H9 (cell line): ENCODE results near the gene NAGK. TPM values are rescaled to one million over a fixed set of nuclear protein-coding genes. Genes with fewer than 3 reads are reported as not detected.

Source experiments
- DNase-seq: peaks from one replicate; pipeline ENCODE4 v3.0.0-alpha.2; 2017
- H2AFZ ChIP-seq: one replicate; pipeline ENCODE4 v1.6.1; 2013; ENCODE audit warnings: mild to moderate bottlenecking, low read length, control low read depth, moderate library complexity
- H2AK5ac ChIP-seq: 2 replicates; pipeline ENCODE4 v1.6.1; 2013; ENCODE audit warnings: low read length, control low read depth, mixed read lengths; ENCODE audit not compliant: insufficient read length
- H2BK120ac ChIP-seq: one replicate; pipeline ENCODE4 v1.6.1; 2013; ENCODE audit warnings: low read depth, mild to moderate bottlenecking, low read length, control low read depth, inconsistent platforms; ENCODE audit not compliant: poor library complexity, severe bottlenecking
- H2BK12ac ChIP-seq: 2 replicates; pipeline ENCODE4 v1.6.1; 2013; ENCODE audit warnings: low read length, control low read depth, mixed read lengths, low read depth; ENCODE audit not compliant: insufficient read length
- H2BK15ac ChIP-seq: 2 replicates; pipeline ENCODE4 v1.6.1; 2013; ENCODE audit warnings: low read depth, low read length, control low read depth
- H2BK20ac ChIP-seq: one replicate; pipeline ENCODE4 v1.6.1; 2013; ENCODE audit warnings: low read depth, mild to moderate bottlenecking, low read length, control low read depth, inconsistent platforms; ENCODE audit not compliant: poor library complexity, severe bottlenecking
- H2BK5ac ChIP-seq: 2 replicates; pipeline ENCODE4 v1.6.1; 2013; ENCODE audit warnings: low read length, control low read depth, mixed read lengths; ENCODE audit not compliant: insufficient read length
- H3K14ac ChIP-seq: 2 replicates; pipeline ENCODE4 v1.6.1; 2013; ENCODE audit warnings: low read length, control low read depth; ENCODE audit not compliant: insufficient read depth
- H3K18ac ChIP-seq: 2 replicates; pipeline ENCODE4 v1.6.1; 2013; ENCODE audit warnings: low read depth, mild to moderate bottlenecking, mixed read lengths, low read length, control low read depth; ENCODE audit not compliant: insufficient read length
- H3K23ac ChIP-seq: 2 replicates; pipeline ENCODE4 v1.6.1; 2013; ENCODE audit warnings: low read length, control low read depth, mixed read lengths, low read depth; ENCODE audit not compliant: insufficient read length
- H3K23me2 ChIP-seq: 2 replicates; pipeline ENCODE4 v1.6.1; 2013; ENCODE audit warnings: low read depth, mild to moderate bottlenecking, mixed read lengths, low read length, control low read depth; ENCODE audit not compliant: insufficient read length, poor library complexity, severe bottlenecking
- H3K27ac ChIP-seq: 2 replicates; pipeline ENCODE4 v1.5.1; 2013; ENCODE audit warnings: low read length, control low read depth, mixed read lengths, low read depth; ENCODE audit not compliant: insufficient read length
- H3K27me3 ChIP-seq: 2 replicates; pipeline ENCODE4 v1.6.1; 2013; ENCODE audit warnings: low read length, control low read depth, inconsistent platforms; ENCODE audit not compliant: insufficient read depth
- H3K4ac ChIP-seq: 2 replicates; pipeline ENCODE4 v1.6.1; 2013; ENCODE audit warnings: low read depth, mild to moderate bottlenecking, control low read depth, inconsistent platforms, low read length, moderate library complexity
- H3K4me1 ChIP-seq: 2 replicates; pipeline ENCODE4 v1.6.1; 2013; ENCODE audit warnings: low read length, control low read depth, inconsistent platforms; ENCODE audit not compliant: insufficient read depth
- H3K4me2 ChIP-seq: 2 replicates; pipeline ENCODE4 v1.6.1; 2013; ENCODE audit warnings: low read length, control low read depth, mixed read lengths; ENCODE audit not compliant: insufficient read length, insufficient read depth
- H3K56ac ChIP-seq: 2 replicates; pipeline ENCODE4 v1.6.1; 2013; ENCODE audit warnings: low read depth, mild to moderate bottlenecking, mixed read lengths, low read length, control low read depth; ENCODE audit not compliant: insufficient read length
- H3K79me1 ChIP-seq: 2 replicates; pipeline ENCODE4 v1.6.1; 2013; ENCODE audit warnings: low read depth, mild to moderate bottlenecking, moderate library complexity, low read length, control low read depth, inconsistent platforms; ENCODE audit not compliant: insufficient read depth, poor library complexity, severe bottlenecking
- H3K79me2 ChIP-seq: 2 replicates; pipeline ENCODE4 v1.6.1; 2013; ENCODE audit warnings: low read length, control low read depth, inconsistent platforms; ENCODE audit not compliant: insufficient read depth
- H3K9ac ChIP-seq: 2 replicates; pipeline ENCODE4 v1.6.1; 2013; ENCODE audit warnings: low read length, control low read depth, mixed read lengths; ENCODE audit not compliant: insufficient read length; ENCODE audit errors: extremely low read depth
- H3K9me3 ChIP-seq: one replicate; pipeline ENCODE4 v1.6.1; 2013; ENCODE audit warnings: low read depth, low read length, inconsistent platforms; ENCODE audit not compliant: control insufficient read depth
- H3T11ph ChIP-seq: one replicate; pipeline ENCODE4 v1.6.1; 2013; ENCODE audit warnings: mild to moderate bottlenecking, low read length, control low read depth, inconsistent platforms
- H4K20me1 ChIP-seq: one replicate; pipeline ENCODE4 v1.6.1; 2013; ENCODE audit not compliant: control insufficient read depth, insufficient read length, insufficient read depth
- H4K5ac ChIP-seq: 2 replicates; pipeline ENCODE4 v1.6.1; 2013; ENCODE audit warnings: low read depth, mild to moderate bottlenecking, mixed read lengths, low read length, control low read depth; ENCODE audit not compliant: insufficient read length
- H4K8ac ChIP-seq: replicated peaks from 2 replicates; pipeline ENCODE4 v1.6.1; 2013; ENCODE audit warnings: low read length, control low read depth, mixed read lengths, low read depth; ENCODE audit not compliant: insufficient read length
- H4K91ac ChIP-seq: 2 replicates; pipeline ENCODE4 v1.6.1; 2013; ENCODE audit warnings: low read depth, mild to moderate bottlenecking, moderate library complexity, mixed read lengths, low read length, control low read depth; ENCODE audit not compliant: insufficient read length
- H3K27ac Mint-ChIP-seq, 3 experiments: 2 replicates in 2 of 3; 3 replicates in 1 of 3; pipeline ENCODE4 v1.8.0; 2020 to 2021; ENCODE audit warnings: mixed read lengths in 3 of 3, mild to moderate bottlenecking in 1 of 3, moderate library complexity in 1 of 3
- H3K27me3 Mint-ChIP-seq: 2 replicates; pipeline ENCODE4 v1.8.0; 2021; ENCODE audit warnings: low read depth, mild to moderate bottlenecking, moderate library complexity, mixed read lengths
- H3K36me3 Mint-ChIP-seq, 3 experiments: 2 replicates in 2 of 3; 3 replicates in 1 of 3; pipeline ENCODE4 v1.8.0; 2020 to 2021; ENCODE audit warnings: low read depth in 3 of 3, mixed read lengths in 3 of 3; ENCODE audit not compliant: insufficient read depth in 1 of 3
- H3K4me1 Mint-ChIP-seq, 2 experiments: 2 replicates each; pipeline ENCODE4 v1.8.0; 2020; ENCODE audit warnings: mixed read lengths in 2 of 2
- H3K4me3 Mint-ChIP-seq, 2 experiments: 2 replicates in 1 of 2; 3 replicates in 1 of 2; pipeline ENCODE4 v1.8.0; 2020 to 2021; ENCODE audit warnings: mild to moderate bottlenecking in 2 of 2, mixed read lengths in 2 of 2, moderate library complexity in 1 of 2
- H3K9me3 Mint-ChIP-seq, 2 experiments: 2 replicates in 1 of 2; 3 replicates in 1 of 2; pipeline ENCODE4 v1.8.0; 2020; ENCODE audit warnings: mild to moderate bottlenecking in 2 of 2, mixed read lengths in 2 of 2, moderate library complexity in 1 of 2
- CTCF ChIP-seq: fragments of 200-600 bp; sonication (generic); conservative IDR thresholded peaks from 3 replicates; pipeline ENCODE4 v1.8.0; 2021; ENCODE audit warnings: antibody characterized with exemption, mild to moderate bottlenecking
- WGBS: extraction: QIAGEN DNeasy Blood & Tissue Kit; methylation state at CpG from one replicate; pipeline ENCODE4 v1.1.7; 2013; ENCODE audit warnings: missing lambda C conversion rate, low lambda C conversion rate, mixed read lengths; ENCODE audit not compliant: insufficient read length; ENCODE audit errors: extremely low coverage; 5-methylcytosine and 5-hydroxymethylcytosine counted together
- total RNA-seq: library from RNA; stranded (reverse); gene quantifications from 2 replicates; pipeline ENCODE4 v1.2.1, GENCODE V29; 2021

The NAGK gene
- total RNA-seq, 1 experiment from 2014 or later, result 74.4 TPM

GRCh38 chr2:71073475-71073874, 5.0 kb downstream of the NAGK start:
- H4K5ac ChIP-seq, result no peak overlapping the region
- Mint-ChIP-seq H3K27ac (peak overlapping the region in 1 of 3 experiments; percentile 71; a peak in 2 of 7 replicates), H3K36me3 (peaks cover 14 to 67% (median 37%) of the 10 kb centered on the region in 3 experiments; a peak in 6 of 7 replicates), H3K9me3 (no peaks in the 10 kb centered on the region), H3K4me3 (no peak overlapping the region; a peak in 1 of 5 replicates), H3K27me3 (no peaks in the 10 kb centered on the region), H3K4me1 (peaks cover 18 to 26% of the 10 kb centered on the region in 2 experiments)
- H3K14ac ChIP-seq, result no peak overlapping the region
- H3K4me2 ChIP-seq, result no peak overlapping the region
- TF ChIP-seq CTCF, result no peak
- no peaks in the 10 kb centered on the region for H3K79me1 ChIP-seq
- H2BK15ac ChIP-seq, result no peak overlapping the region
- no peak overlapping the region for H3K23ac ChIP-seq
- no peak for DNase-seq
- no peak overlapping the region for H3K18ac ChIP-seq
- no peak overlapping the region for H3K4ac ChIP-seq
- no peak overlapping the region for H3K56ac ChIP-seq
- no peaks in the 10 kb centered on the region for H3K27me3 ChIP-seq
- 0 out of 2 replicates have a peak, but pooled peaks cover 2% of the 10 kb centered on the region for H3K79me2 ChIP-seq
- no peak overlapping the region for H2BK20ac ChIP-seq
- no peak overlapping the region for H2BK5ac ChIP-seq
- peaks cover 8% of the 10 kb centered on the region for H3K23me2 ChIP-seq
- H4K8ac ChIP-seq, result no peak overlapping the region
- no peaks in the 10 kb centered on the region for H3K9me3 ChIP-seq
- no peaks in the 10 kb centered on the region for H4K20me1 ChIP-seq
- H3K9ac ChIP-seq, result no peak overlapping the region
- H2BK120ac ChIP-seq, result no peak overlapping the region
- H2BK12ac ChIP-seq, result no peak overlapping the region
- H2AFZ ChIP-seq, result no peak overlapping the region
- H4K91ac ChIP-seq, result no peak overlapping the region
- no peak overlapping the region for H2AK5ac ChIP-seq
- no peak overlapping the region for H3T11ph ChIP-seq
- H3K4me1 ChIP-seq, result peaks cover 5% of the 10 kb centered on the region; the same call in 1 of the 2 replicates
- WGBS, result no CpG with 5 or more reads among the region's 8 CpGs
- H3K27ac ChIP-seq, result no peak overlapping the region
